PC-3 (cell line): ENCODE measurements around the gene NACC2. TPM values are rescaled to one million over a fixed set of nuclear protein-coding genes. Genes with fewer than 3 reads are reported as not detected.

Source experiments
- ATAC-seq: fragments of 200-7000 bp; cut with Tn5 transposase; 2 replicates; pipeline ENCODE4 v1.9.1; 2020; ENCODE audit warnings: mild to moderate bottlenecking, moderate library complexity
- BruUV-seq: library from RNA; stranded (reverse); fragments of 400-500 nt; replicated peaks from 2 replicates; lab custom pipeline; 2021; lab: Mats Ljungman, UMichigan
- CTCF ChIA-PET: fragments of 300-600 bp; sonication (Branson Sonifier 250); formaldehyde crosslinking; loops from one replicate; lab custom pipeline; 2022; ENCODE audit warnings: antibody characterized with exemption; lab: Charles Lee
- POLR2A ChIA-PET: fragments of 300-600 bp; sonication (Branson Sonifier 250); formaldehyde crosslinking; loops from one replicate; lab custom pipeline; 2022; ENCODE audit warnings: antibody characterized with exemption; ENCODE audit not compliant: unreplicated experiment; lab: Charles Lee
- DNase-seq: peaks from one replicate; pipeline ENCODE4 v3.0.0-alpha.2; 2015
- H2AFZ ChIP-seq: fragments of 300-600 bp; sonication (generic); 2 replicates; pipeline ENCODE4 v1.6.0; 2016; ENCODE audit warnings: antibody characterized with exemption, low read length
- H3F3A ChIP-seq: fragments of 300-600 bp; sonication (generic); one replicate; pipeline ENCODE4 v1.6.0; 2017; ENCODE audit warnings: antibody characterized with exemption, low read length, control low read depth, mild to moderate bottlenecking; ENCODE audit not compliant: unreplicated experiment
- H3K27ac ChIP-seq: fragments of 300-600 bp; sonication (generic); 2 replicates; pipeline ENCODE4 v1.5.1; 2016; ENCODE audit warnings: mild to moderate bottlenecking, low read length
- H3K27me3 ChIP-seq: fragments of 300-600 bp; sonication (generic); 2 replicates; pipeline ENCODE4 v1.6.1; 2016; ENCODE audit warnings: low read length, mixed read lengths
- H3K36me3 ChIP-seq: fragments of 300-600 bp; sonication (generic); 2 replicates; pipeline ENCODE4 v1.6.1; 2016; ENCODE audit warnings: low read depth, mixed run types, low read length, mixed read lengths
- H3K4me1 ChIP-seq: fragments of 300-600 bp; sonication (generic); 2 replicates; pipeline ENCODE4 v1.5.1; 2016; ENCODE audit warnings: low read length; ENCODE audit not compliant: insufficient read depth
- H3K4me2 ChIP-seq: fragments of 300-600 bp; sonication (generic); 2 replicates; pipeline ENCODE4 v1.6.0; 2016; ENCODE audit warnings: low read length
- H3K4me3 ChIP-seq: fragments of 300-600 bp; sonication (generic); 2 replicates; pipeline ENCODE4 v1.5.1; 2016; ENCODE audit warnings: mild to moderate bottlenecking, low read length, mixed read lengths
- H3K79me2 ChIP-seq: fragments of 300-600 bp; sonication (generic); 2 replicates; pipeline ENCODE4 v1.6.1; 2017; ENCODE audit warnings: low read length, mixed read lengths
- H3K9ac ChIP-seq: fragments of 300-600 bp; sonication (generic); 2 replicates; pipeline ENCODE4 v1.6.0; 2016; ENCODE audit warnings: mild to moderate bottlenecking, low read length
- H3K9me2 ChIP-seq: fragments of 300-600 bp; sonication (generic); replicated peaks from 2 replicates; pipeline ENCODE4 v1.6.1; 2016; ENCODE audit warnings: mixed run types, low read length, mixed read lengths
- H3K9me3 ChIP-seq: fragments of 300-600 bp; sonication (generic); 2 replicates; pipeline ENCODE4 v1.6.1; 2016; ENCODE audit warnings: low read length, mixed read lengths
- H4K20me1 ChIP-seq: fragments of 300-600 bp; sonication (generic); 2 replicates; pipeline ENCODE4 v1.6.1; 2016; ENCODE audit warnings: low read length, mixed read lengths
- EZH2 ChIP-seq: fragments of 300-600 bp; sonication (generic); IDR thresholded peaks from one replicate; pipeline ENCODE4 v1.6.1; 2017; ENCODE audit warnings: antibody characterized with exemption, mild to moderate bottlenecking, low read length; ENCODE audit not compliant: unreplicated experiment
- EZH2phosphoT487 ChIP-seq: fragments of 300-600 bp; sonication (generic); IDR thresholded peaks from 2 replicates; pipeline ENCODE4 v1.6.1; 2018; ENCODE audit warnings: mild to moderate bottlenecking, antibody characterized with exemption, low read length, borderline replicate concordance
- intact Hi-C: fragments of 100-400 bp; cut with micrococcal nuclease; formaldehyde crosslinking; loops from 2 replicates; pipeline ENCODE4 v1.9.0; 2023
- total RNA-seq: library from RNA; depleted of rRNA; stranded (reverse); fragments of >200 nt; gene quantifications from 2 replicates; pipeline ENCODE4 v1.2.3, GENCODE V29; 2014
- TF ChIP-seq, protein P1 (sequence below): fragments of 300-600 bp; sonication (generic); conservative IDR thresholded peaks from 2 replicates; pipeline ENCODE4 v1.5.1; 2017; ENCODE audit warnings: antibody characterized with exemption, low read depth, mild to moderate bottlenecking, low read length

Gene NACC2
- total RNA-seq, 1 experiment from 2014 or later: 12.3 TPM

DNA sequence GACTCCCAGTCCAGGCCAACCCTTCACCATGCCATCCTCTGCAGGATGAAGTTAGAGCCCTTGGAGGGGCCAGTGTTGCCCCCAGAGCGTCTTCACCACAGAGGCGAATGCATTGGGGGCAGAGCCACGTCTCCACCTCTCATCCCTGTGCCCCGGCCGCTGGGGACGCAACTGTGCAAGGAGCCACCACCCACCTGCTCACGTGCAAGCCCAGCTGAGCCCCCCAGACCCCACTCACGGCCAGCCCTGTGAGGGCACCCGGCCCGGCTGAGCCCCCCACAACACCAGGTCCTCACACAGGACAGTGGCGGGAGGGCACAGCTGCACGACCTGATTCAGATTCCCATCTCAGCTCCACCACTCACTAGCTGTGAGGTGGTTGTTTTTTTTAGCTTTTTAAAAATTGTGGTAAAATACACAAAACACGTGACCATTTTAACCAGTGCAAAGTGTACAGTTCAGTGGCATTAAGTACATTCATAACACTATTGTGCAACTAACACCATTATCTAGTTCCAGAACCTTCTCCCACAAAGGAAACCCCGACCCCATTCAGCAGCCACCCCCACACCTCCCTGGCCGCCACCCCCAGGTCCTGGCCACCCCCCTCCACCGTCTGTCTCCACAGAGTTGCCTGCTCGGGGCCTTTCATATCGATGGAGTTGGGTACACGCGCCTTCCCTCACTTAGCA is 100.4 kb downstream of the NACC2 start:
- H2AFZ ChIP-seq: no peak overlapping the region
- no peaks in the 10 kb centered on the region for H3K9me3 ChIP-seq
- no peaks in the 10 kb centered on the region for H3K27me3 ChIP-seq
- intact Hi-C loops: no loop called here
- BruUV-seq: no TSS peak
- no peak overlapping the region for H3K9ac ChIP-seq
- TF ChIP-seq, protein P1, sequence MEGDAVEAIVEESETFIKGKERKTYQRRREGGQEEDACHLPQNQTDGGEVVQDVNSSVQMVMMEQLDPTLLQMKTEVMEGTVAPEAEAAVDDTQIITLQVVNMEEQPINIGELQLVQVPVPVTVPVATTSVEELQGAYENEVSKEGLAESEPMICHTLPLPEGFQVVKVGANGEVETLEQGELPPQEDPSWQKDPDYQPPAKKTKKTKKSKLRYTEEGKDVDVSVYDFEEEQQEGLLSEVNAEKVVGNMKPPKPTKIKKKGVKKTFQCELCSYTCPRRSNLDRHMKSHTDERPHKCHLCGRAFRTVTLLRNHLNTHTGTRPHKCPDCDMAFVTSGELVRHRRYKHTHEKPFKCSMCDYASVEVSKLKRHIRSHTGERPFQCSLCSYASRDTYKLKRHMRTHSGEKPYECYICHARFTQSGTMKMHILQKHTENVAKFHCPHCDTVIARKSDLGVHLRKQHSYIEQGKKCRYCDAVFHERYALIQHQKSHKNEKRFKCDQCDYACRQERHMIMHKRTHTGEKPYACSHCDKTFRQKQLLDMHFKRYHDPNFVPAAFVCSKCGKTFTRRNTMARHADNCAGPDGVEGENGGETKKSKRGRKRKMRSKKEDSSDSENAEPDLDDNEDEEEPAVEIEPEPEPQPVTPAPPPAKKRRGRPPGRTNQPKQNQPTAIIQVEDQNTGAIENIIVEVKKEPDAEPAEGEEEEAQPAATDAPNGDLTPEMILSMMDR: no peak
- TF ChIP-seq EZH2 (no peak), EZH2phosphoT487 (no peak)
- no peak overlapping the region for H3K4me2 ChIP-seq
- H3K27ac ChIP-seq: no peak overlapping the region
- H3K4me3 ChIP-seq: no peak overlapping the region
- no peaks in the 10 kb centered on the region for H3K36me3 ChIP-seq
- no peaks in the 10 kb centered on the region for H4K20me1 ChIP-seq
- ChIA-PET CTCF (no interaction called here), POLR2A (no interaction called here)
- DNase-seq (no peak), ATAC-seq (no peak)
- no peaks in the 10 kb centered on the region for H3K79me2 ChIP-seq
- no peaks in the 10 kb centered on the region for H3F3A ChIP-seq
- no peaks in the 10 kb centered on the region for H3K9me2 ChIP-seq
- H3K4me1 ChIP-seq: peaks cover 16% of the 10 kb centered on the region

DNA sequence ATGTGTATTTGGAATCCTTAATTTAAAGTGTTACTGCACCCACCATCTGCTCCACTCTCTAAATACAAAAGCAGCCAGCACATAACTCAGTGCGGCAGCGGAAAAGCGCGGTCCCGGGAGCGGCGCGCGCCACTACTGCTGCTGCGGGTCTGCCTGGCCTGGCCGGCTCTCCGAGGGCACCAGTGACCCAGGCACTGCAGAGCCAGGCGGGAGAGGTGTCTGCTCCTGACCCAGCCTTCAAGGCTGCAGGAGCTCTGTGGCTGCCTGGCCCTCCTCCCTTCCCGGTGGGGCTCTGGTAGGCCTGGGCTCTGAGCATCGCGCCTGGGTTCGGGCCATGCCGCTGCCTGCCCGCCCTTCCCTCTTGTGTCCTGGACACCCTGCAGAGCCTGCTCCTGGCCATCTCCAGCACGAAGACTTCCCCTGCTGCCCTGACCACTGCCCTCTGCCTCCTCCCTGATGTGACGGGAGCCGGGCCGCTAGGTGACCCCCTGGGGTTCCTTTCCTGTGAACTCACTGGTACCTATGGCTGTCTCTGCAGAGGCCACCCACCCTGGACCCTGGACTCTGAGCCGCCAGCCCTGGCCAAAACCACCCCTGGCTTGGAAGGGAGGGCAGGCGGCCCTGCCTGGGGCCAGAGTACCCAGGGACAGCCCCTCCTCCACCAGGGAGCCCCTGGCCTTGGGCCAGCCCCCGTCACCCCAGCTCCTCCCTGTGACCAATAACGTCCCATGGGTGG is 101.2 kb downstream of the NACC2 start:
- H3F3A ChIP-seq: no peaks in the 10 kb centered on the region
- CTCF ChIA-PET: no interaction called here

More for the DNA sequence above, 101.2 kb downstream of the NACC2 start:
- POLR2A ChIA-PET: no interaction called here
- Histone ChIP-seq H3K79me2 (no peaks in the 10 kb centered on the region), H3K4me2 (no peak overlapping the region), H3K9me3 (no peaks in the 10 kb centered on the region), H3K4me3 (no peak overlapping the region), H4K20me1 (no peaks in the 10 kb centered on the region), H3K9ac (no peak overlapping the region), H3K36me3 (no peaks in the 10 kb centered on the region), H3K27me3 (no peaks in the 10 kb centered on the region), H3K9me2 (no peaks in the 10 kb centered on the region), H3K4me1 (peaks cover 16% of the 10 kb centered on the region), H3K27ac (no peak overlapping the region; the same call in 1 of the 2 replicates), H2AFZ (no peak overlapping the region)
- DNase-seq: no peak
- intact Hi-C loops: loop anchor here (2.0 kb wide), 1 partner anchor 59 kb away; no protein-coding TSS in a partner anchor
- no TSS peak for BruUV-seq
- ATAC-seq: no peak
- TF ChIP-seq EZH2phosphoT487 (no peak), EZH2 (no peak)
- TF ChIP-seq, protein P1: no peak
